HepG2 (cell line): ENCODE results near the gene SLC22A7. TPM values are rescaled to one million over a fixed set of nuclear protein-coding genes. Genes with fewer than 3 reads are reported as not detected.

ENCODE experiments used
- IKZF1 ChIP-seq: fragments of 450-650 bp; IDR thresholded peaks from 2 replicates; pipeline ENCODE4 v1.7.1; 2016
- MBNL3 ChIP-seq: fragments of 250-450 bp; sonication (Bioruptor Pico); conservative IDR thresholded peaks from 2 replicates; pipeline ENCODE4 v1.8.0; 2022; ENCODE audit warnings: mild to moderate bottlenecking, inconsistent platforms
- RFX3 ChIP-seq: IDR thresholded peaks from 2 replicates; pipeline ENCODE4 v1.6.1; 2016; ENCODE audit warnings: missing biosample characterization, missing genetic modification reagents
- TRIM24 ChIP-seq: sonication (generic); formaldehyde crosslinking; IDR thresholded peaks from 2 replicates; pipeline ENCODE4 v1.8.0; 2022; ENCODE audit warnings: mild to moderate bottlenecking, missing genetic modification reagents
- ZNF382 ChIP-seq: sonication (generic); formaldehyde crosslinking; IDR thresholded peaks from 2 replicates; pipeline ENCODE4 v1.5.0; 2020; ENCODE audit warnings: missing genetic modification reagents, mild to moderate bottlenecking, borderline replicate concordance
- ZNF383 ChIP-seq: sonication (generic); formaldehyde crosslinking; IDR thresholded peaks from 2 replicates; pipeline ENCODE4 v1.4.0; 2020; ENCODE audit warnings: missing genetic modification reagents, mild to moderate bottlenecking, borderline replicate concordance
- ZNF460 ChIP-seq: sonication (generic); formaldehyde crosslinking; IDR thresholded peaks from 2 replicates; pipeline ENCODE4 v1.5.1; 2020; ENCODE audit warnings: missing genetic modification reagents, mild to moderate bottlenecking, borderline replicate concordance
- polyA plus RNA-seq, 8 experiments: library from polyadenylated mRNA; depleted of rRNA in 3 of 8; stranded (reverse) in 7 of 8; unstranded in 1 of 8; fragments of >200 nt; fragmentation: Illumina TruSeq in 4 of 8; extraction: Trizol in 4 of 8; gene quantifications; 2 replicates each; pipeline versions ENCODE4 v1.2.1 to v1.2.3, GENCODE V29; 2011 to 2016; ENCODE audit warnings: low read depth in 4 of 8, missing spikeins in 1 of 8, mixed read lengths in 1 of 8; ENCODE audit not compliant: insufficient read depth in 1 of 8
- total RNA-seq, 5 experiments: library from RNA; depleted of rRNA; stranded (reverse); fragments of >200 nt; fragmentation: Illumina TruSeq; extraction: Trizol; gene quantifications; 2 replicates each; pipeline ENCODE4 v1.2.3, GENCODE V29; 2016; ENCODE audit warnings: low read depth in 1 of 5
- TF ChIP-seq, protein P1 (sequence below): sonication (generic); formaldehyde crosslinking; IDR thresholded peaks from 2 replicates; pipeline ENCODE4 v1.4.0; 2020; ENCODE audit warnings: missing genetic modification reagents; ENCODE audit errors: not compliant biosample characterization
- TF ChIP-seq, protein P2 (sequence below): sonication (generic); formaldehyde crosslinking; IDR thresholded peaks from 2 replicates; pipeline ENCODE4 v1.8.0; 2022; ENCODE audit warnings: mild to moderate bottlenecking, missing genetic modification reagents, moderate library complexity
- TF ChIP-seq, protein P3 (sequence below): sonication (generic); formaldehyde crosslinking; IDR thresholded peaks from one replicate; pipeline ENCODE4 v1.5.1; 2020; ENCODE audit warnings: mild to moderate bottlenecking, missing genetic modification reagents; ENCODE audit errors: not compliant biosample characterization
- TF ChIP-seq, protein P4 (sequence below): sonication (generic); formaldehyde crosslinking; IDR thresholded peaks from 2 replicates; pipeline ENCODE4 v1.9.0; 2021; ENCODE audit warnings: missing genetic modification reagents, borderline replicate concordance
- TF ChIP-seq, protein P5 (sequence below), 2 experiments: sonication (generic) in 1 of 2; formaldehyde crosslinking in 1 of 2; IDR thresholded peaks; 2 replicates each; pipeline versions ENCODE4 v1.4.0 to v1.6.1; 2016 to 2020; ENCODE audit warnings: borderline replicate concordance in 1 of 2, low read depth in 1 of 2, mild to moderate bottlenecking in 1 of 2, missing genetic modification reagents in 1 of 2

The SLC22A7 gene
- total and polyA plus RNA-seq, 2 of the 13 experiments (the other 11 are each of a cell fraction or from before 2014, with no cell fraction given), result 5.3 to 22.6 TPM

DNA sequence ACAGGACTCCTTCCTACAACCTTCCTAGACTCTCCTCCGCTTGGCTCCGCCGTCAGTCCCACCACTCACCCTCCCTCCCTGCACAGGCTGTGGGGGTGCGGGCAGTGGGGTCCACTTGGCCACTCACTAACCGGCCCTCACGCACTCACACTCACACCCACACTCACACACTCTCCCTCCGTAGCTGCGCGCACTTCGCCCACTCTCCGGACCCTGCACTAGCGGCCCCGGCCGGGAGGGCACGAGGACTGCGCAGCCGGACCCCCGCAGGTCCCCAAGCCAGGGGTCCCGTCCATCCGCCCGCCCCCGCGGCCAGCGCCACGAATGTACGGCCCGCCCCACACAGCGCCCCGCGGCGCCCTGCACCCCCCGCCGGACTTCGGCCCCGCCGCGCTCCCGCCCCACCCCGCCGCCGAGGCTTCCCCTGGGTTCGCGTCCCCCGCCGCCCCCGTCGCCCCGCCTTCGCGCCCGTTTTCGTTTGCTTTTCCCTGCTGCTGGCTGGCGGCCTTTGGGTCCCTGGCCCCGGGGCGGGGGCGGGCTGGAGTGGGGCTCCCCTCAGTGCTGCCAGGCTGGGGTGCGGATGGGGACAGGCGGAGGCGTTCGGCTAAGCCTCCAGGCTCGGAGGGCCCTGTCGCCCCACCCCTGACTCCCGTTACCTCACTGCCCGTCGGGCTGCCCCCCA lies 23.0 kb upstream of the SLC22A7 start (continued):
- TF ChIP-seq, protein P1, sequence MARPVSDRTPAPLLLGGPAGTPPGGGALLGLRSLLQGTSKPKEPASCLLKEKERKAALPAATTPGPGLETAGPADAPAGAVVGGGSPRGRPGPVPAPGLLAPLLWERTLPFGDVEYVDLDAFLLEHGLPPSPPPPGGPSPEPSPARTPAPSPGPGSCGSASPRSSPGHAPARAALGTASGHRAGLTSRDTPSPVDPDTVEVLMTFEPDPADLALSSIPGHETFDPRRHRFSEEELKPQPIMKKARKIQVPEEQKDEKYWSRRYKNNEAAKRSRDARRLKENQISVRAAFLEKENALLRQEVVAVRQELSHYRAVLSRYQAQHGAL (CRISPR knock-in tag), result no peak
- TF ChIP-seq, protein P2, sequence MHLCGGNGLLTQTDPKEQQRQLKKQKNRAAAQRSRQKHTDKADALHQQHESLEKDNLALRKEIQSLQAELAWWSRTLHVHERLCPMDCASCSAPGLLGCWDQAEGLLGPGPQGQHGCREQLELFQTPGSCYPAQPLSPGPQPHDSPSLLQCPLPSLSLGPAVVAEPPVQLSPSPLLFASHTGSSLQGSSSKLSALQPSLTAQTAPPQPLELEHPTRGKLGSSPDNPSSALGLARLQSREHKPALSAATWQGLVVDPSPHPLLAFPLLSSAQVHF (CRISPR knock-in tag), result peak; percentile 89; the same call in 1 of the 2 replicates
- 0 out of 2 replicates have a peak, but pooled peaks have one; percentile 81 for TF ChIP-seq ZNF383 (CRISPR knock-in tag)
- no peak for TF ChIP-seq ZNF382 (CRISPR knock-in tag)
- TF ChIP-seq, protein P3, sequence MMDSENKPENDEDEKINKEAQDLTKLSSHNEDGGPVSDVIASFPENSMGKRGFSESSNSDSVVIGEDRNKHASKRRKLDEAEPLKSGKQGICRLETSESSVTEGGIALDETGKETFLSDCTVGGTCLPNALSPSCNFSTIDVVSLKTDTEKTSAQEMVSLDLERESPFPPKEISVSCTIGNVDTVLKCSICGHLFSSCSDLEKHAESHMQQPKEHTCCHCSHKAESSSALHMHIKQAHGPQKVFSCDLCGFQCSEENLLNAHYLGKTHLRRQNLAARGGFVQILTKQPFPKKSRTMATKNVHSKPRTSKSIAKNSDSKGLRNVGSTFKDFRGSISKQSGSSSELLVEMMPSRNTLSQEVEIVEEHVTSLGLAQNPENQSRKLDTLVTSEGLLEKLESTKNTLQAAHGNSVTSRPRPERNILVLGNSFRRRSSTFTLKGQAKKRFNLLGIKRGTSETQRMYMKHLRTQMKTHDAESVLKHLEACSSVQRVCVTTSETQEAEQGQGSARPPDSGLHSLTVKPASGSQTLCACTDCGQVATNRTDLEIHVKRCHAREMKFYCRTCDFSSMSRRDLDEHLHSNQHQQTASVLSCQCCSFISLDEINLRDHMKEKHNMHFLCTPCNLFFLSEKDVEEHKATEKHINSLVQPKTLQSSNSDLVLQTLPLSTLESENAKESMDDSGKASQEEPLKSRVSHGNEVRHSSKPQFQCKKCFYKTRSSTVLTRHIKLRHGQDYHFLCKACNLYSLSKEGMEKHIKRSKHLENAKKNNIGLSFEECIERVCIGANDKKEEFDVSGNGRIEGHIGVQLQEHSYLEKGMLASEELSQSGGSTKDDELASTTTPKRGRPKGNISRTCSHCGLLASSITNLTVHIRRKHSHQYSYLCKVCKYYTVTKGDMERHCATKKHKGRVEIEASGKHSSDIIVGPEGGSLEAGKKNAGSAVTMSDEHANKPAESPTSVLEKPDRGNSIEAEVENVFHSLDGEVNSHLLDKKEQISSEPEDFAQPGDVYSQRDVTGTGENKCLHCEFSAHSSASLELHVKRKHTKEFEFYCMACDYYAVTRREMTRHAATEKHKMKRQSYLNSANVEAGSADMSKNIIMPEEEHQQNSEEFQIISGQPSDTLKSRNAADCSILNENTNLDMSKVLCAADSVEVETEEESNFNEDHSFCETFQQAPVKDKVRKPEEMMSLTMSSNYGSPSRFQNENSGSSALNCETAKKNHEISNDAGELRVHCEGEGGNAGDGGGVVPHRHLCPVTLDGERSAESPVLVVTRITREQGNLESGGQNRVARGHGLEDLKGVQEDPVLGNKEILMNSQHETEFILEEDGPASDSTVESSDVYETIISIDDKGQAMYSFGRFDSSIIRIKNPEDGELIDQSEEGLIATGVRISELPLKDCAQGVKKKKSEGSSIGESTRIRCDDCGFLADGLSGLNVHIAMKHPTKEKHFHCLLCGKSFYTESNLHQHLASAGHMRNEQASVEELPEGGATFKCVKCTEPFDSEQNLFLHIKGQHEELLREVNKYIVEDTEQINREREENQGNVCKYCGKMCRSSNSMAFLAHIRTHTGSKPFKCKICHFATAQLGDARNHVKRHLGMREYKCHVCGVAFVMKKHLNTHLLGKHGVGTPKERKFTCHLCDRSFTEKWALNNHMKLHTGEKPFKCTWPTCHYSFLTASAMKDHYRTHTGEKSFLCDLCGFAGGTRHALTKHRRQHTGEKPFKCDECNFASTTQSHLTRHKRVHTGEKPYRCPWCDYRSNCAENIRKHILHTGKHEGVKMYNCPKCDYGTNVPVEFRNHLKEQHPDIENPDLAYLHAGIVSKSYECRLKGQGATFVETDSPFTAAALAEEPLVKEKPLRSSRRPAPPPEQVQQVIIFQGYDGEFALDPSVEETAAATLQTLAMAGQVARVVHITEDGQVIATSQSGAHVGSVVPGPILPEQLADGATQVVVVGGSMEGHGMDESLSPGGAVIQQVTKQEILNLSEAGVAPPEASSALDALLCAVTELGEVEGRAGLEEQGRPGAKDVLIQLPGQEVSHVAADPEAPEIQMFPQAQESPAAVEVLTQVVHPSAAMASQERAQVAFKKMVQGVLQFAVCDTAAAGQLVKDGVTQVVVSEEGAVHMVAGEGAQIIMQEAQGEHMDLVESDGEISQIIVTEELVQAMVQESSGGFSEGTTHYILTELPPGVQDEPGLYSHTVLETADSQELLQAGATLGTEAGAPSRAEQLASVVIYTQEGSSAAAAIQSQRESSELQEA, result no peak
- TF ChIP-seq RFX3 (CRISPR knock-in tag), result no peak
- TF ChIP-seq, protein P4, sequence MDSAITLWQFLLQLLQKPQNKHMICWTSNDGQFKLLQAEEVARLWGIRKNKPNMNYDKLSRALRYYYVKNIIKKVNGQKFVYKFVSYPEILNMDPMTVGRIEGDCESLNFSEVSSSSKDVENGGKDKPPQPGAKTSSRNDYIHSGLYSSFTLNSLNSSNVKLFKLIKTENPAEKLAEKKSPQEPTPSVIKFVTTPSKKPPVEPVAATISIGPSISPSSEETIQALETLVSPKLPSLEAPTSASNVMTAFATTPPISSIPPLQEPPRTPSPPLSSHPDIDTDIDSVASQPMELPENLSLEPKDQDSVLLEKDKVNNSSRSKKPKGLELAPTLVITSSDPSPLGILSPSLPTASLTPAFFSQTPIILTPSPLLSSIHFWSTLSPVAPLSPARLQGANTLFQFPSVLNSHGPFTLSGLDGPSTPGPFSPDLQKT (CRISPR knock-in tag), result no peak
- no peak for TF ChIP-seq MBNL3 (CRISPR knock-in tag)
- TF ChIP-seq ZNF460, result no peak
- TF ChIP-seq TRIM24 (CRISPR knock-in tag), result no peak
- no peak for TF ChIP-seq IKZF1
- TF ChIP-seq, protein P5, sequence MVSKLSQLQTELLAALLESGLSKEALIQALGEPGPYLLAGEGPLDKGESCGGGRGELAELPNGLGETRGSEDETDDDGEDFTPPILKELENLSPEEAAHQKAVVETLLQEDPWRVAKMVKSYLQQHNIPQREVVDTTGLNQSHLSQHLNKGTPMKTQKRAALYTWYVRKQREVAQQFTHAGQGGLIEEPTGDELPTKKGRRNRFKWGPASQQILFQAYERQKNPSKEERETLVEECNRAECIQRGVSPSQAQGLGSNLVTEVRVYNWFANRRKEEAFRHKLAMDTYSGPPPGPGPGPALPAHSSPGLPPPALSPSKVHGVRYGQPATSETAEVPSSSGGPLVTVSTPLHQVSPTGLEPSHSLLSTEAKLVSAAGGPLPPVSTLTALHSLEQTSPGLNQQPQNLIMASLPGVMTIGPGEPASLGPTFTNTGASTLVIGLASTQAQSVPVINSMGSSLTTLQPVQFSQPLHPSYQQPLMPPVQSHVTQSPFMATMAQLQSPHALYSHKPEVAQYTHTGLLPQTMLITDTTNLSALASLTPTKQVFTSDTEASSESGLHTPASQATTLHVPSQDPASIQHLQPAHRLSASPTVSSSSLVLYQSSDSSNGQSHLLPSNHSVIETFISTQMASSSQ (IDR thresholded peaks at IDR 0.05; ENCODE audit: low read depth), result no peak; the same call in 1 of the 2 replicates
- TF ChIP-seq, protein P5 (CRISPR knock-in tag; IDR thresholded peaks at IDR 0.05; ENCODE audit: borderline replicate concordance), result peak; percentile 70
